Esophagus muscularis mucosa (tissue), 4 donors: Measurements from ENCODE around the gene LCN6. TPM values are rescaled to one million over a fixed set of nuclear protein-coding genes. Genes with fewer than 3 reads are reported as not detected.

Source experiments
- DNase-seq: peaks from one replicate; pipeline ENCODE4 v3.0.0-alpha.2; 2017; ENCODE audit errors: extremely low spot score
- H3K27ac ChIP-seq, 4 donors: fragments of 200-600 bp; sonication (generic); replicated peaks in 1 of 4; 1 replicate in 3 of 4; 2 replicates in 1 of 4; pipeline ENCODE4 v1.5.1; 2016 to 2019; ENCODE audit warnings: mild to moderate bottlenecking in 1 of 4
- H3K27me3 ChIP-seq, 4 donors: fragments of 200-600 bp; sonication (generic); one replicate each; pipeline versions ENCODE4 v1.5.1 to v1.6.0; 2016 to 2019
- H3K36me3 ChIP-seq, 4 donors: fragments of 200-600 bp; sonication (generic); one replicate each; pipeline ENCODE4 v1.5.1; 2016 to 2019
- H3K4me1 ChIP-seq, 4 donors: fragments of 200-600 bp; sonication (generic); one replicate each; pipeline ENCODE4 v1.5.1; 2016 to 2019
- H3K4me3 ChIP-seq, 4 donors: fragments of 200-600 bp; sonication (generic); 1 replicate in 2 of 4; 2 replicates in 2 of 4; pipeline ENCODE4 v1.5.1; 2016 to 2019; ENCODE audit warnings: mild to moderate bottlenecking in 4 of 4, moderate library complexity in 1 of 4
- H3K9me3 ChIP-seq, 4 donors: fragments of 200-600 bp; sonication (generic); 1 replicate in 3 of 4; 2 replicates in 1 of 4; pipeline ENCODE4 v1.5.1; 2016 to 2019
- EP300 ChIP-seq: sonication (generic); formaldehyde crosslinking; IDR thresholded peaks from one replicate; pipeline ENCODE4 v1.6.1; 2017; ENCODE audit warnings: antibody characterized with exemption
- POLR2A ChIP-seq: fragments of 450-650 bp; IDR thresholded peaks from one replicate; pipeline ENCODE4 v1.6.1; 2017; ENCODE audit warnings: antibody characterized with exemption, moderate library complexity, mild to moderate bottlenecking, low read depth
- POLR2AphosphoS5 ChIP-seq, 2 donors: sonication (generic); formaldehyde crosslinking; IDR thresholded peaks; one replicate each; pipeline ENCODE4 v1.6.1; 2017; ENCODE audit warnings: antibody characterized with exemption in 2 of 2
- WGBS: methylation state at CpG from one replicate; pipeline ENCODE4 v1.1.5; 2018; 5-methylcytosine and 5-hydroxymethylcytosine counted together
- intact Hi-C: fragments of 100-400 bp; cut with DNase I; formaldehyde crosslinking; loops from one replicate; pipeline ENCODE4 v1.15.1; 2023
- total RNA-seq, 4 donors: library from RNA; depleted of rRNA; stranded (reverse); fragments of >200 nt; gene quantifications; one replicate each; pipeline versions ENCODE4 v1.1.0 to v1.2.1, GENCODE V29; 2016
- TF ChIP-seq, protein P1 (sequence below), 3 experiments: fragments of 200-600 bp in 2 of 3; fragments of 450-650 bp in 1 of 3; sonication (generic) in 2 of 3; IDR thresholded peaks; one replicate each; pipeline ENCODE4 v1.5.1; 2017 to 2019; ENCODE audit warnings: antibody characterized with exemption in 3 of 3, mild to moderate bottlenecking in 2 of 3, moderate library complexity in 1 of 3

LCN6 gene
- total RNA-seq, 4 donors from 2014 or later = 12.5 to 32.0 (median 23.9) TPM

GRCh38 chr9:136793086-136793946 is 45.0 kb upstream of the LCN6 start:
- Histone ChIP-seq H3K27ac (no peak overlapping the region), H3K36me3 (peaks cover 0 to 22% (median 15%) of the 10 kb centered on the region in 4 donors), H3K4me3 (no peak overlapping the region), H3K4me1 (peaks cover 19 to 32% (median 25%) of the 10 kb centered on the region in 4 donors), H3K9me3 (no peaks in the 10 kb centered on the region), H3K27me3 (peaks cover 0 to 24% (median 15%) of the 10 kb centered on the region in 4 donors)
- intact Hi-C loops = no loop called here
- DNase-seq = no peak
- WGBS = 84% methylated on average over 17 of the region's 17 CpGs
- TF ChIP-seq EP300 (no peak), POLR2AphosphoS5 (IDR thresholded peaks at IDR 0.05) (no peak), POLR2A (no peak)
- TF ChIP-seq, protein P1, sequence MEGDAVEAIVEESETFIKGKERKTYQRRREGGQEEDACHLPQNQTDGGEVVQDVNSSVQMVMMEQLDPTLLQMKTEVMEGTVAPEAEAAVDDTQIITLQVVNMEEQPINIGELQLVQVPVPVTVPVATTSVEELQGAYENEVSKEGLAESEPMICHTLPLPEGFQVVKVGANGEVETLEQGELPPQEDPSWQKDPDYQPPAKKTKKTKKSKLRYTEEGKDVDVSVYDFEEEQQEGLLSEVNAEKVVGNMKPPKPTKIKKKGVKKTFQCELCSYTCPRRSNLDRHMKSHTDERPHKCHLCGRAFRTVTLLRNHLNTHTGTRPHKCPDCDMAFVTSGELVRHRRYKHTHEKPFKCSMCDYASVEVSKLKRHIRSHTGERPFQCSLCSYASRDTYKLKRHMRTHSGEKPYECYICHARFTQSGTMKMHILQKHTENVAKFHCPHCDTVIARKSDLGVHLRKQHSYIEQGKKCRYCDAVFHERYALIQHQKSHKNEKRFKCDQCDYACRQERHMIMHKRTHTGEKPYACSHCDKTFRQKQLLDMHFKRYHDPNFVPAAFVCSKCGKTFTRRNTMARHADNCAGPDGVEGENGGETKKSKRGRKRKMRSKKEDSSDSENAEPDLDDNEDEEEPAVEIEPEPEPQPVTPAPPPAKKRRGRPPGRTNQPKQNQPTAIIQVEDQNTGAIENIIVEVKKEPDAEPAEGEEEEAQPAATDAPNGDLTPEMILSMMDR (IDR thresholded peaks at IDR 0.05) = no peak

- TF ChIP-seq POLR2A (no peak), POLR2AphosphoS5 (IDR thresholded peaks at IDR 0.05) (no peak), EP300 (no peak)
- TF ChIP-seq, protein P1 (IDR thresholded peaks at IDR 0.05) = no peak
- peaks cover 22 to 38% (median 31%) of the 10 kb centered on the region in 4 donors for H3K4me1 ChIP-seq
- WGBS = 70% methylated on average over 12 of the region's 15 CpGs
- no peaks in the 10 kb centered on the region for H3K9me3 ChIP-seq
- peaks cover 0 to 22% (median 15%) of the 10 kb centered on the region in 4 donors for H3K36me3 ChIP-seq
- intact Hi-C loops = no loop called here
- H3K4me3 ChIP-seq = peak overlapping the region in 2 of 4 donors; percentile 77 to 80
- peaks cover 0 to 16% (median 8%) of the 10 kb centered on the region in 4 donors for H3K27me3 ChIP-seq
- no peak for DNase-seq
- H3K27ac ChIP-seq = peak overlapping the region in 1 of 4 donors; percentile 93
Measured at GRCh38 chr9:136792321-136793085, 44.2 kb upstream of the LCN6 start.

DNA sequence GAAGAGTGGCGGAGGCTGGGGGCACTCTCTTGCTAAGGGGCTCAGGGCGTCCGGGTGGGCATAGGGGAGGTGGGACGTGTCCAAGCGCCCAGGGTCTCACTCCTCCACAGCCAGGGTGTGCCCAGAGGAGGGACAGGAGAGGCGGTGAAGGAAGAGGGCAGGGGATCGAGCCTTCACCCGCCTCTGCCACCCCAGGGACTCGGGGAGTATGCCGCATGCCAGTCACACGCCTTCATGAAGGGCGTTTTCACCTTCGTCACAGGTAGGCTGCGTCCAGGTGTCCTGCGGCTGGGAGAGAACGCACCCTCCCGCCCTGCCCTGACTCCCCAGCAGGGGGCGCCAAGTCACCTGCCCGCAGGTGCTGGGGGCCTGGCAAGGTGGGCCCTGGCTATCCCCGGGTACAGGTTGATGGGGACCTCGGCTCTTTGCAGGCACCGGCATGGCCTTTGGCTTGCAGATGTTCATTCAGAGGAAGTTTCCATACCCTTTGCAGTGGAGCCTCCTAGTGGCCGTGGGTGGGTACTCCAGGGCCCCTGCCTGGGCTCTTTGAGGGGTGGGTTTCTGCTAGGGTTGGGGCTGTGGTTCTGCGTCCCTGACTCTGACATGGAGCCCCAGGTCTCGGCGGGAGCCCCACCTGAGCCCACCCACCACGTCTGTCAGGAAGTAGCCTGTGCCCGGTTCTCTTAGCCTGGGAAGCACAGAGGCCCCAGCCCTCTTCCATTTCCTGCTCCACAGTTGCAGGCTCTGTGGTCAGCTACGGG is 43.4 kb upstream of the LCN6 start:
- intact Hi-C loops = no loop called here
- TF ChIP-seq, protein P1 (IDR thresholded peaks at IDR 0.05) = peak; percentile 61 to 85 (median 62)
- no peak for TF ChIP-seq POLR2A

GRCh38 chr9:136790640-136791515 is 42.6 kb upstream of the LCN6 start, which contains the start of gene TMEM141:
TSS of gene TMEM141 (plus strand) at chr9:136791344. CDS start at chr9:136791371, 27 bp downstream.
- peak within 1 kb of the TSS; percentile 77 to 80 (median 80) for H3K4me3 ChIP-seq
- peak within 1 kb of the TSS; percentile 93 to 95 (median 94) for H3K27ac ChIP-seq
- intact Hi-C loops = no loop called here
- H3K27me3 ChIP-seq = peaks cover 0 to under 1% (median under 1%) of the 10 kb centered on the region in 4 donors
- no peaks in the 10 kb centered on the region for H3K9me3 ChIP-seq
- H3K4me1 ChIP-seq = peaks cover 22 to 36% (median 33%) of the 10 kb centered on the region in 4 donors
- TF ChIP-seq POLR2A (peak; percentile 37), EP300 (no peak), POLR2AphosphoS5 (IDR thresholded peaks at IDR 0.05) (peak; percentile 86 to 88)
- TF ChIP-seq, protein P1 (IDR thresholded peaks at IDR 0.05) = no peak
- H3K36me3 ChIP-seq = peaks cover 0 to 22% (median 15%) of the 10 kb centered on the region in 4 donors
- WGBS = under 1% methylated on average over 28 of the region's 70 CpGs
- peak; percentile 100 for DNase-seq

More for the DNA sequence above, 43.4 kb upstream of the LCN6 start:
- Histone ChIP-seq H3K4me3 (peak overlapping the region; percentile 77 to 80 (median 80)), H3K4me1 (peaks cover 22 to 38% (median 33%) of the 10 kb centered on the region in 4 donors), H3K36me3 (peaks cover 0 to 22% (median 15%) of the 10 kb centered on the region in 4 donors), H3K27ac (peak overlapping the region; percentile 93 to 95 (median 94)), H3K27me3 (peaks cover 0 to 8% (median 7%) of the 10 kb centered on the region in 4 donors), H3K9me3 (no peaks in the 10 kb centered on the region)
- DNase-seq = no peak
- whole genome bisulfite sequencing = 7% methylated on average over 17 of the region's 29 CpGs
